Naive thymus-derived CD4-positive, alpha-beta T cell (primary cell): ENCODE measurements around the gene CLSTN2. TPM values are rescaled to one million over a fixed set of nuclear protein-coding genes. Genes with fewer than 3 reads are reported as not detected.

Experiments
- ATAC-seq: fragments of 150-1000 bp; cut with Tn5 transposase; 2 replicates; pipeline ENCODE4 v1.10.0; 2021; ENCODE audit warnings: mild to moderate bottlenecking, moderate library complexity
- CTCF ChIA-PET: fragments of 350-600 bp; sonication (Branson Sonifier 250); formaldehyde crosslinking; loops from one replicate; lab custom pipeline; 2021; ENCODE audit warnings: antibody characterized with exemption; lab: Charles Lee
- POLR2A ChIA-PET: fragments of 350-600 bp; sonication (Branson Sonifier 250); formaldehyde crosslinking; loops from one replicate; lab custom pipeline; 2021; ENCODE audit warnings: antibody characterized with exemption, inconsistent platforms; lab: Charles Lee
- DNase-seq, 9 donors: peaks; one replicate each; pipeline versions ENCODE4 v3.0.0 to v3.0.0-alpha.2; 2020 to 2022; ENCODE audit warnings: mixed read lengths in 1 of 9
- H3K27ac ChIP-seq: one replicate; pipeline ENCODE4 v1.7.0; 2013; ENCODE audit warnings: mild to moderate bottlenecking, low read depth, low read length, moderate library complexity
- H3K27me3 ChIP-seq, 2 donors: one replicate each; pipeline ENCODE4 v1.7.0; 2013; ENCODE audit warnings: low read length in 2 of 2, mild to moderate bottlenecking in 2 of 2, moderate library complexity in 2 of 2; ENCODE audit not compliant: control insufficient read depth in 2 of 2, insufficient read depth in 2 of 2
- H3K36me3 ChIP-seq, 3 experiments: 1 replicate in 2 of 3; 2 replicates in 1 of 3; pipeline ENCODE4 v1.7.0; 2013; ENCODE audit warnings: low read length in 3 of 3, mild to moderate bottlenecking in 3 of 3, moderate library complexity in 1 of 3; ENCODE audit not compliant: insufficient read depth in 3 of 3, control insufficient read depth in 2 of 3
- H3K4me1 ChIP-seq, 2 donors: one replicate each; pipeline ENCODE4 v1.7.0; 2013; ENCODE audit warnings: low read length in 2 of 2, mild to moderate bottlenecking in 2 of 2, moderate library complexity in 1 of 2; ENCODE audit not compliant: control insufficient read depth in 2 of 2, insufficient read depth in 2 of 2
- H3K4me3 ChIP-seq: 2 replicates; pipeline ENCODE4 v1.7.0; 2013; ENCODE audit warnings: mild to moderate bottlenecking, low read length
- H3K9me3 ChIP-seq, 3 experiments: 1 replicate in 2 of 3; 2 replicates in 1 of 3; pipeline ENCODE4 v1.7.0; 2013; ENCODE audit warnings: low read length in 3 of 3; ENCODE audit not compliant: control insufficient read depth in 2 of 3
- H3K27ac Mint-ChIP-seq, 9 donors: one replicate each; pipeline ENCODE4 v1.8.0; 2020 to 2022; ENCODE audit warnings: mixed read lengths in 9 of 9, mild to moderate bottlenecking in 8 of 9, moderate library complexity in 5 of 9, inconsistent platforms in 2 of 9
- H3K27me3 Mint-ChIP-seq, 5 donors: one replicate each; pipeline ENCODE4 v1.8.0; 2021 to 2022; ENCODE audit warnings: mixed read lengths in 5 of 5, mild to moderate bottlenecking in 1 of 5
- H3K36me3 Mint-ChIP-seq, 5 donors: one replicate each; pipeline ENCODE4 v1.8.0; 2020 to 2022; ENCODE audit warnings: mixed read lengths in 5 of 5, mild to moderate bottlenecking in 3 of 5, inconsistent platforms in 1 of 5
- H3K4me1 Mint-ChIP-seq, 7 donors: one replicate each; pipeline ENCODE4 v1.8.0; 2020 to 2022; ENCODE audit warnings: mixed read lengths in 7 of 7, mild to moderate bottlenecking in 3 of 7, inconsistent platforms in 1 of 7
- H3K4me3 Mint-ChIP-seq, 10 donors: one replicate each; pipeline ENCODE4 v1.8.0; 2020 to 2022; ENCODE audit warnings: mild to moderate bottlenecking in 10 of 10, mixed read lengths in 10 of 10, moderate library complexity in 6 of 10, inconsistent platforms in 2 of 10
- H3K9me3 Mint-ChIP-seq, 11 donors: one replicate each; pipeline ENCODE4 v1.8.0; 2020 to 2022; ENCODE audit warnings: mixed read lengths in 11 of 11, mild to moderate bottlenecking in 4 of 11, inconsistent platforms in 1 of 11, moderate library complexity in 1 of 11
- intact Hi-C, 2 donors: fragments of 100-400 bp; cut with micrococcal nuclease; formaldehyde crosslinking; loops; one replicate each; pipeline ENCODE4 v1.15.1; 2023
- polyA plus RNA-seq, 2 donors: library from polyadenylated mRNA; unstranded; fragments of 300-500 nt; fragmentation: Illumina TruSeq; gene quantifications; one replicate each; pipeline ENCODE4 v1.2.3, GENCODE V29; 2021
- total RNA-seq, 6 experiments: library from RNA in 5 of 6; stranded (reverse) in 5 of 6; gene quantifications; 1 replicate in 5 of 6; 2 replicates in 1 of 6; pipeline ENCODE4 v1.2.3 and lab custom pipeline; 2021 to 2026

Gene CLSTN2
- total and polyA plus RNA-seq, 7 experiments from 2014 or later: 0.02 TPM; not detected in 6

- DNase-seq: no peak
- H3K36me3 ChIP-seq: no peaks in the 10 kb centered on the region
- ChIA-PET CTCF (no interaction called here), POLR2A (no interaction called here)
- no peak overlapping the region for H3K27ac Mint-ChIP-seq
- no peaks in the 10 kb centered on the region for H3K27me3 ChIP-seq
- no peaks in the 10 kb centered on the region for H3K4me1 ChIP-seq
- no peak overlapping the region for H3K4me3 ChIP-seq
- intact Hi-C loops: no loop called here
- no peaks in the 10 kb centered on the region for H3K9me3 ChIP-seq
- no peaks in the 10 kb centered on the region for H3K36me3 Mint-ChIP-seq
- H3K27ac ChIP-seq: no peak overlapping the region
- peaks cover 0 to 5% (median 0%) of the 10 kb centered on the region in 11 donors for H3K9me3 Mint-ChIP-seq
- no peak overlapping the region for H3K4me3 Mint-ChIP-seq
- peaks cover 28 to 80% (median 48%) of the 10 kb centered on the region in 5 donors for H3K27me3 Mint-ChIP-seq
- no peak for ATAC-seq
- H3K4me1 Mint-ChIP-seq: peaks cover 0 to 4% (median 0%) of the 10 kb centered on the region in 7 donors
Observed at GRCh38 chr3:139940622-139941021, 5.6 kb downstream of the CLSTN2 start.

- Histone ChIP-seq H3K27ac (no peak overlapping the region), H3K27me3 (no peaks in the 10 kb centered on the region), H3K36me3 (no peaks in the 10 kb centered on the region), H3K4me3 (no peak overlapping the region), H3K9me3 (no peaks in the 10 kb centered on the region), H3K4me1 (no peaks in the 10 kb centered on the region)
- ChIA-PET POLR2A (no interaction called here), CTCF (no interaction called here)
- H3K36me3 Mint-ChIP-seq: no peaks in the 10 kb centered on the region
- DNase-seq (no peak), ATAC-seq (no peak)
- no peak overlapping the region for H3K4me3 Mint-ChIP-seq
- peaks cover 0 to 3% (median 0%) of the 10 kb centered on the region in 7 donors for H3K4me1 Mint-ChIP-seq
- H3K9me3 Mint-ChIP-seq: peaks cover 0 to 4% (median 0%) of the 10 kb centered on the region in 11 donors
- H3K27ac Mint-ChIP-seq: no peak overlapping the region
- intact Hi-C loops: no loop called here
- peaks cover 19 to 71% (median 42%) of the 10 kb centered on the region in 5 donors for H3K27me3 Mint-ChIP-seq
Observed at GRCh38 chr3:139941580-139941979, 6.6 kb downstream of the CLSTN2 start.

- no peak overlapping the region for H3K4me3 ChIP-seq
- H3K4me3 Mint-ChIP-seq: no peak overlapping the region
- H3K27ac ChIP-seq: no peak overlapping the region
- no peaks in the 10 kb centered on the region for H3K36me3 Mint-ChIP-seq
- H3K27me3 Mint-ChIP-seq: peaks cover 4 to 44% (median 20%) of the 10 kb centered on the region in 5 donors
- no peaks in the 10 kb centered on the region for H3K36me3 ChIP-seq
- peaks cover 0 to 5% (median 0%) of the 10 kb centered on the region in 11 donors for H3K9me3 Mint-ChIP-seq
- ChIA-PET POLR2A (no interaction called here), CTCF (no interaction called here)
- no peaks in the 10 kb centered on the region for H3K27me3 ChIP-seq
- H3K4me1 Mint-ChIP-seq: no peaks in the 10 kb centered on the region
- DNase-seq (no peak), ATAC-seq (no peak)
- H3K9me3 ChIP-seq: no peaks in the 10 kb centered on the region
- intact Hi-C loops: no loop called here
- no peak overlapping the region for H3K27ac Mint-ChIP-seq
- H3K4me1 ChIP-seq: no peaks in the 10 kb centered on the region
Observed at GRCh38 chr3:139944256-139944910, 9.4 kb downstream of the CLSTN2 start.

DNA sequence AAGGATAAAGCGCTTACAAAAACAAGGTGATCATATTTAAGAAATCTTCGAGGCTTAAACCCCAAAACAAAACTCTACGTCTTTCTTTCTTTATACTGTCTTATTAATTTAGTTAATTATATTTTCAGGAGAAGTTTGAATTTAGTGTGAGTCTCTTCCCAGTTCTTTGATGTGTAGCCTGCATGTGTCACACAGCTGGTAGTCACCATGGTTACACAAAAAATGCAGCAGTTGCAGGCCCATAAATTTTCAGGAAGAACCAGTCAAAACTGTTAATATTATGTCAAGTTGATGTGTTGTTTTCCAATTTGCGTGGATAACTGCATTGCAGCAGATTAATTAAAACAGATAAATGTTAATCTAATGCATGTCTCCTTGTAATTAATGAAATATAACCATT is 10.4 kb downstream of the CLSTN2 start:
- ChIA-PET CTCF (no interaction called here), POLR2A (no interaction called here)
- no peak overlapping the region for H3K4me3 Mint-ChIP-seq
- Histone ChIP-seq H3K9me3 (no peaks in the 10 kb centered on the region), H3K27me3 (no peaks in the 10 kb centered on the region), H3K4me1 (no peaks in the 10 kb centered on the region), H3K27ac (no peak overlapping the region), H3K36me3 (no peaks in the 10 kb centered on the region), H3K4me3 (no peak overlapping the region)
- H3K9me3 Mint-ChIP-seq: peaks cover 0 to 5% (median 0%) of the 10 kb centered on the region in 11 donors
- no peak for ATAC-seq
- no peak for DNase-seq
- intact Hi-C loops: no loop called here
- H3K36me3 Mint-ChIP-seq: no peaks in the 10 kb centered on the region
- no peaks in the 10 kb centered on the region for H3K4me1 Mint-ChIP-seq
- H3K27me3 Mint-ChIP-seq: peaks cover 4 to 36% (median 19%) of the 10 kb centered on the region in 5 donors
- no peak overlapping the region for H3K27ac Mint-ChIP-seq

GRCh38 chr3:139945942-139946341 is 11.0 kb downstream of the CLSTN2 start:
- H3K4me1 ChIP-seq: no peaks in the 10 kb centered on the region
- H3K4me3 Mint-ChIP-seq: no peak overlapping the region
- H3K36me3 Mint-ChIP-seq: no peaks in the 10 kb centered on the region

GRCh38 chr3:139948467-139948866 is 13.5 kb downstream of the CLSTN2 start:
- Histone ChIP-seq H3K27me3 (no peaks in the 10 kb centered on the region), H3K9me3 (no peaks in the 10 kb centered on the region), H3K4me1 (no peaks in the 10 kb centered on the region), H3K36me3 (no peaks in the 10 kb centered on the region), H3K27ac (no peak overlapping the region), H3K4me3 (no peak overlapping the region)
- H3K4me3 Mint-ChIP-seq: no peak overlapping the region
- H3K27ac Mint-ChIP-seq: no peak overlapping the region
- H3K4me1 Mint-ChIP-seq: no peaks in the 10 kb centered on the region
- intact Hi-C loops: no loop called here
- peaks cover 0 to 10% (median 4%) of the 10 kb centered on the region in 5 donors for H3K27me3 Mint-ChIP-seq
- H3K9me3 Mint-ChIP-seq: peaks cover 0 to 2% (median 0%) of the 10 kb centered on the region in 11 donors
- CTCF ChIA-PET: no interaction called here
- POLR2A ChIA-PET: no interaction called here
- H3K36me3 Mint-ChIP-seq: no peaks in the 10 kb centered on the region
- ATAC-seq: no peak
- DNase-seq: no peak

More at GRCh38 chr3:139945942-139946341, 11.0 kb downstream of the CLSTN2 start:
- no peak overlapping the region for H3K4me3 ChIP-seq
- DNase-seq: no peak
- POLR2A ChIA-PET: no interaction called here
- no peaks in the 10 kb centered on the region for H3K9me3 ChIP-seq
- ATAC-seq: no peak
- Mint-ChIP-seq H3K9me3 (peaks cover 0 to 5% (median 0%) of the 10 kb centered on the region in 11 donors), H3K27ac (no peak overlapping the region), H3K4me1 (no peaks in the 10 kb centered on the region), H3K27me3 (peaks cover 2 to 30% (median 16%) of the 10 kb centered on the region in 5 donors)
- no peak overlapping the region for H3K27ac ChIP-seq
- H3K27me3 ChIP-seq: no peaks in the 10 kb centered on the region
- intact Hi-C loops: no loop called here
- CTCF ChIA-PET: no interaction called here
- H3K36me3 ChIP-seq: no peaks in the 10 kb centered on the region

- ChIA-PET POLR2A (no interaction called here), CTCF (no interaction called here)
- peaks cover 0 to 7% (median 2%) of the 10 kb centered on the region in 5 donors for H3K27me3 Mint-ChIP-seq
- H3K9me3 Mint-ChIP-seq: peaks cover 0 to 2% (median 0%) of the 10 kb centered on the region in 11 donors
- Histone ChIP-seq H3K4me1 (no peaks in the 10 kb centered on the region), H3K36me3 (no peaks in the 10 kb centered on the region), H3K27me3 (no peaks in the 10 kb centered on the region), H3K4me3 (no peak overlapping the region), H3K9me3 (no peaks in the 10 kb centered on the region), H3K27ac (no peak overlapping the region)
- DNase-seq: no peak
- H3K27ac Mint-ChIP-seq: no peak overlapping the region
- ATAC-seq: no peak
- H3K36me3 Mint-ChIP-seq: no peaks in the 10 kb centered on the region
- no peaks in the 10 kb centered on the region for H3K4me1 Mint-ChIP-seq
- intact Hi-C loops: no loop called here
- H3K4me3 Mint-ChIP-seq: no peak overlapping the region
Observed at GRCh38 chr3:139948898-139949297, 13.9 kb downstream of the CLSTN2 start.
